Embryonic facial prominence (tissue), 1 donor: ENCODE results near the gene ADGRG1.
"Not testable (repeated sequence)": the region's sequence is repeated elsewhere in the genome, so short reads cannot be mapped to it uniquely, and the experiment has no call there.

Experiments used
- DNase-seq: peaks from one replicate; pipeline ENCODE4 v3.0.0-alpha.2; 2016; ENCODE audit errors: extremely low spot score

ADGRG1 gene

DNA sequence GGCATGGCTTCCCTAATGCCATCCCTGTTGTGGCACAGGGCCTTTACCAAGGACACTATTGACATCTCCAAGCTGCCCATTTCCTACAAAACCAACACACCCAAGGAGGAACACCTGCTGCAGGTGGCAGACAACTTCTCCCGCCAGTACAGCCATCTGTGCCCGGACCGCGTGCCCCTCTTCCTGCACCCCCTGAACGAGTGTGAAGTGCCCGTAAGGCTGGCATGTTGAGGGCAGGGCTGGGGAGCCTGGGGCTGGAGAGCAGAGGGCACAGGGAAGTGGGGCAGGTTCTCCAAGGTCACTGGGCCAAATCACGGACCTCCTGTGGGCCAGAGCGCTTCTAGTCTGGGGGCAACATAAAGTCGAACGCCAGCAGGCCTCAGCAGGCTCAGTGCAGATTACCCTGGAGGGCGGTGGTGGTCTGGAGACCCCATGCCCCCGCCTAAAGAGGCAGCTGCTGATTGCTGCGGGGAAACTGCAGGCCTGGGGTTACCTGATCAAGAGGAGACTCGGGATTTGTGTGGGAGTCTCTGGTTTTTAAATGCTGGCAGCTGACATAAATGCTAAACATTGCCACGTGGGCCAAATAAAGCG is 70.5 kb downstream of the ADGRG1 start:
- DNase-seq = no peak

DNA sequence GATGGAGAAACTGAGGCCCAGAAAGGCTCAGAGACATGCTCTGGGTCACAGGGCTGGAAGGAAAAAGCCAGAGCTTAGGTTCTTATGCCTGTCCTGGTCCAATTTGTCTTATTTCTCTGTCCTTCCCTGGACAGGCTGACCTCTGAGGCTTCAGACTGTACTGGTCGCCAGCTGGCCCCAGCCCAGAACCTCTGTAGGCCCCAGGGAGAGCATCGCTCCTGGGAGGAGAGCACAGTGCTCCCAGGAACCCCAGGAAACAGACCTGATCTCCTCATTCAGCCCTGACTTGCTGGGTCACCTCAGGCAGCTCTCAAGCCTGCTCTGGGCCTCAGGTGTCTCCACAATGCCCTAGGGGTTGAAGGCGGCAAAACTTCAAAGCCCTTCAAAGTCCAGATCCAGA is 71.1 kb downstream of the ADGRG1 start:
- DNase-seq = no peak

DNA sequence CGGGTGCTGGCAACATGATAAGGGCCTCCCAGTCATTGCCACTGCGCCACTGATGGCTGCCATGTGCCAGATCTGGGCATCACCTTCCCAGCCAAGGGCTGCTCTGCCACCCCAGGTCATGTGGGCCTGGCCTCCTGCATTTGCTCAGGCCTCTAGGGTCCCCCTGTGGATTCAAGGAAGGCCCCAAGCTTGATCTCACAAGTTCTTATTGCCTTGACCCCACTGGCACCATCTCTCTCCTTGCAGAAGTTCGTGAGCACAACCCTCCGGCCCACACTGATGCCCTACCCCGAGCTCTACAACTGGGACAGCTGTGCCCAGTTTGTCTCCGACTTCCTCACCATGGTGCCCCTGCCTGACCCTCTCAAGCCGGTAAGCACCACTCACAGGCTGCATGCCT is 71.5 kb downstream of the ADGRG1 start:
- DNase-seq = no peak

DNA sequence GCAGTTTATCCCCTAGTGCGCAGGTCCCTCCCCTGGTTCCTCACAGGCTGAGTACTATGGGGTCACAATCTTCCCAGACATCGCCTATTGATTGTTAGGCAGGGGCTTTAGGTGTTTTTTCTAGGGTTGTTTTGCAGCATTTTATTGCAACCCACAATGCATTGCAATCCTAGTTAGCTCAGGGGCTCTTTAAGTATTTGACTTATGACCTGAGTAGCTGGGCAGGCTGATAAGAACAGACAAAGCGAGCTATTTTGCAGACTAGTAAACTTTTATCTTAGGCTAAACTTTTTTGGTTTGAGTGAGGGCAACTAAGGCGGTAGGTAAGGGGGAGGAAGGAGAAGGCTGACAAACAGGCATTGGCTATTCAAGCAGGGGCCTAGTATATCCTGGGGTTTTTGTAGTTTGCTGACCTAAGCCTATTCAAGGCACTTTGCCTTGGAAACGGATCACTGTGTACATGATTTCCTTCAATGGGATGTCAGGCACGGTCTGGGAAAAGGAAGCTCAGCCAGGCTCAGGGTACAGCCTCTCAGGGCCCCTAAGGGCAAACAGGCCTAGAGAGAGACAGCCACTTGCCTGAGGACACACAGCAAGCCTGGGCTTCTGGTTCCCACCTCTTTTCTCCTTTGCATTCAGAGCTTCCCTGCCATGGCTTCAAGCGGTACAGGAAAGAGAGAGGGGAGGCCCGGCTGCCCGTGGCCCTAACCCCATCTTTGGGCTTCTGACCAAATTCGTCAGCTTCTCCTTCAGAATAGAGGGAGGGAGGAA is 72.5 kb downstream of the ADGRG1 start:
- DNase-seq = no peak

DNA sequence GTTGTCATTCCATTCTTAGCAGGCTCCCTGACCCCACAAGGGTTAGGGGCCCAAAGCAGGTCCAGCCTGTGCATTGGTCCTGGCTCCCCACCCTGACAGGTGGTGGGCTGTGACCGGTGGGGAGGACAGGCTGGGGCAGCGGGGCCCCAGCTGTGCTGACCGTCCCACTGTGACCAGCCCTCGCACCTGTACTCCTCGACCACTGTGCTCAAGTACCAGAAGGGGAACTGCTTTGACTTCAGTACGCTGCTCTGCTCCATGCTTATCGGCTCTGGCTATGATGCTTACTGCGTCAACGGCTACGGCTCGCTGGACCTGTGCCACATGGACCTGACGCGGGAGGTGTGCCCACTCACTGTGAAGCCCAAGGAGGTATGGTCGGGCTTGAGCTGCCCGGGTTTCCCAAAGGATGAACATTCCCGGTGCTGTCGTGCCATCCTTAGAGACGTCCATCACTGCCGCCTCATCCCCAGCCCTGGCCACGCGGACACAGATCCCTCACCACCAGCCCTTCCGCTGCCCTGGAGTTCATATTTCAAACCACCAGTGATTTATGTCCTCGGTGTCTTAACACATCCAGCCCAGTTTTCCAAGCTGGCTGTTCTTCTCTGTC is 73.4 kb downstream of the ADGRG1 start:
- DNase-seq = no peak

DNA sequence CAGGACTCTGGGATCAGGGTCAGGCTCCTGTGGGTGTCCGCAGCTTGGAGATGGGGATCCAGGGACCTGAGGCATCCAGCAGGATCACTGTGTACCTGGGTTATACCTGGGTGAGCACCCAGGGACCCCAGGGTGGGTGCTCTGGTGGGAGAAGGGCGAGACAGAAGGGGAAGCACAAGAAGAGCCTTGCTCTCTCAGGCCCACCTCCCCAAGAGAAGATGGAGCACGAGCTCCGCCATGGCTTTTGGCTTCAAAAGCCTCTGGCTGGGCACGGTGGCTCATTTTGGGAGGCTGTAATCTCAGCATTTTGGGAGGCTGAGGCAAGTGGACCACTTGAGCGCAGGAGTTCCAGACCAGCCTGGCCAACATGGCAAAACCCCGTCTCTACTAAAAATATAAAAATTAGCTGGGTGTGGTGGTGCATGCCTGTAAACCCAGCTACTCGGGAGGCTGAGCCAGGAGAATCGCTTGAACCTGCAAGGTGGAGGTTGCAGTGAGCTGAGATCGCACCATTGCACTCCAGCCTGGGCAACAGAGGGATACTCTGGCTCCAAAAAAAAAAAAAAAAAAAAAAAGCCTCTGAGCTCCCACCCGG is 75.1 kb downstream of the ADGRG1 start:
- no peak for DNase-seq

DNA sequence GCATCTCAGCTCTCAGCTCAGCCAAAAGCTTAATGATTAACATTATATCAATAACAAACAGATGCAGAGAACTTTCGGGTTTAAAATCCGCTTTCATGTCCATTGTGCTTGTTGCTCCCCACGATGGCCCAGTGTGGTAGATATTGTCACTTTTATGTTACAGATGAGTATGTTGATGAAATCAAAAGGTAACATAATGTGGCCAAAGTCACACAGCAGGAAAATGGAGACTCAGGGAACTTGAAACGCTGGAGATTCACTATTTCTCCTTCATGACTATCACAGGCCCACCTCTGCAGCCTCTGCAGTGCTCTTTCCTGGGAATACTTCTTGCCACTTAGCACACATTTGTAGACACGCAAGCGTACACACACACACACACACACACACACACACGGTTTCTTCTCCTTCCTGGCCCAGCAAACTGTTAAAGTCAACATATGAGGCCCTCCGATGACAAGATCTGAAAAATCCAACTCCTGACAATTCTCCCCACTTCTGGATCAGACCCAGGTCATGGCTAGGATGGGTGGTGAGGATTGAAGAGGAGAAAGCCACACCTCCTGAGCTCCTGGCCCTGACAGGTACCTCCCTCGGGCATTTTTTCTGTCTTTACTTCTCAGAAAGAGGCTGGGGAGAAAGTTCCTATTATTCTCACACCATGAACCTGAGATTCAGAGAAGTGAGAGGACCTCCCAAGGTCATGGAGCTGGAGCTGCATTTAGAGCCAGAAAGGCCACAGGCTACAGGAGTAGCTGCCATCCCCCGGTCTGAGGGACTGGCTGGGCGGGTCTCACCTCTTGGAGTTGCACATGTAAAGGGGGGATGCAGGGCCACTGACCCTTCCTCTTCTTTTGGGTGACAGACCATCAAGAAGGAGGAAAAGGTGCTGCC is 75.8 kb downstream of the ADGRG1 start:
- no peak for DNase-seq

DNA sequence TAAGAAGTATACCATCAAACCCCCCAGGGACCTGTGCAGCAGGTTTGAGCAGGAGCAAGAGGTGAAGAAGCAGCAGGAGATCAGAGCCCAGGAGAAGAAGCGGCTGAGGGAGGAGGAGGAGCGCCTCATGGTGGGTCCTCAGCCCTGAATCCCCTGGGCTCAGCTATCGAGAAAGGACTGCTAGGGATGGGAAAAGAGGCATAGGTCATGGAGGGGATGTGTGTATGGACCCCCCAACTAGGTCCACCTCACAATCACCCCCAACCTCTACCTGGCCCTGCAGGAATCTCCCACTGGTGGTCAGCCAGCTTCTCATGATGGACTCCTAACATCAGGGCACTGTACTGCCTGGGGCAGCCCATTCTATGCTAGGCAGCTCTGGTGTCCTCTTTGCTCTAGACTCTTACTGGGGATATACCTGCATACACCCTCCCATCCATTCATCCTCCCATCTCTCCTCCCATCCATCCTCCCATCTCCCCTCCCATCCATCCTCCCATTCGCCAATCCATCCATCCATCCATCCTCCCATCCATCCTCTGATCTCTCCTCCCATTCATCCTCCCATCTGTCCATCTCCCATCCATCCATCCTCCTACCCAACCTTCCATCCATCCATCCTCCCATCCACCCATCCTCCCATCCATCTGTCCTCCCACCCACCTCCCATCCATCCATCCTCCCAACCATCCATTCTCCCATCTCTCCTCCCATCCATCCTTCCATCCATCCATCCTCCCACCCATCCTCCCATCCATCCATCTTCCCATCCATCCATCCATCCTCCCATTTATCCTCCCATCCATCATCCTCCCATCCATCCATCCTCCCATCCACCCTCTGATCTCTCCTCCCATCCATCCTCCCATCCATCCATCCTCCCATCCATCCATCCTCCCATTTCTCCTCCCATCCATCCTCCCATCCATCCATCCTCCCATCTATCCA is 76.7 kb downstream of the ADGRG1 start:
- DNase-seq = no peak

DNA sequence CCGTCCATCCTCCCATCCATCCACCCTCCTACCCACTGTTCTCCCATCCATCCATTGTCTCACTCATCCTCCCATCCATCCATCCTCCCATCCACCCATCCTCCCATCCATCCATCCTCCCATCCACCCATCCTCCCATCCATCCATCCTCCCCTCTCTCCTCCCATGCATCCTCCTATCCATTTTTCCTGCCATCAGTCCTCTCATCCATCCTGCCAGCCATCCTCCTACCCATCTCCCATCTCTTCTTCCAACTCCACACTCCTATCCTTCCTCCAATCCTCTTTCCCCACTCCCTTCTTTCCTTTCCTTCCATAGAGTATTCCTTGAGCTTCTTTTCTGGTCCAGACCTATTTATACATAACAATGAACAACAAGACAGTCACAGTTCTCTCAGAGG is 78.3 kb downstream of the ADGRG1 start:
- DNase-seq = no peak

DNA sequence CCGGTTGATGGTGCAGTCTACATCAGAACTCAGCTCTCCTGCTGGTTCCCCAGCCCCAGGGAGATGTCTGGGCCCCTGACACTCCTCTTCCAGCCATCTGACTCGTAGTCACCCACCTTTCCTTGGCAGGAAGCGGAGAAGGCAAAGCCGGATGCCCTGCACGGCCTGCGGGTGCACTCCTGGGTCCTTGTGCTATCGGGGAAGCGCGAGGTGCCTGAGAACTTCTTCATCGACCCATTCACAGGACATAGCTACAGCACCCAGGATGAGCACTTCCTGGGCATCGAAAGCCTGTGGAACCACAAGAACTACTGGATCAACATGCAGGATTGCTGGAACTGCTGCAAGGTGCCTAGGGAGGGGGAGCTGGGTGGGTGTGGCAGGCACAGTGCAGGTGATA is 78.9 kb downstream of the ADGRG1 start:
- no peak for DNase-seq

DNA sequence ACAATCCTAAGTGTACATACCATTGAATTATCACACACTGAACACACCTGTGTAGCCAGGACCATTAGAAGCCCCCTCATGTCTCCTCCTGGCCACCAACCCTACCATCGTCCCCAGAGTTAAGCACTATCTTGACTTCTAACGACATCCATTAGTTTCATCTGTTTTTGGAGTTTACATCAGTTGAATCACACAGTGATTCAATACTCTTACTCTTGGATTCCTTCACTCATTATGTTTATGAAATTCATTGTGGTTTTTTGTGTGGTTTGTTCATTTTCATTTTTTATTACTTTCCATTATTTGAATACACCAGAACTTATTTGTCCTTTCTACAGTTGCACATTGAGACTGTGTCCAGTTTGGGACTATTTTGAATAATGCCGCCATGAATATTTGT is 79.7 kb downstream of the ADGRG1 start:
- no peak for DNase-seq

DNA sequence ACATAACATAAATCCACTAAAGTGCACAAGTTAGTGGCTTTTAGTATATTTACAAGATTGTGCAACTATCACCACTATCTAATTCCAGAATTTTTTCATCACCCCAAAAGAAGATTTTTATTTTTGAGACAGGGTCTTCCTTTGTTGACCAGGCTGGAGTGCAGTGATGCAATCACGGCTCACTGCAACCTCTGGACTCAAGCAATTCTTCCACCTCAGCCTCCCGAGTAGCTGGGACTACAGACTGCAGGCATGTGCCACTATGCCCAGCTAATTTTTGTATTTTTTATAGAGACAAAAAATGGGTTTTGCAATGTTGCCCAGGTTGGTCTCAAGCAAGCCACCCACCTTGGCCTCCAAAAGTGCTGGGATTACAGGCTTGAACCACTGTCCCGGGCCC is 81.2 kb downstream of the ADGRG1 start:
- DNase-seq = no peak

DNA sequence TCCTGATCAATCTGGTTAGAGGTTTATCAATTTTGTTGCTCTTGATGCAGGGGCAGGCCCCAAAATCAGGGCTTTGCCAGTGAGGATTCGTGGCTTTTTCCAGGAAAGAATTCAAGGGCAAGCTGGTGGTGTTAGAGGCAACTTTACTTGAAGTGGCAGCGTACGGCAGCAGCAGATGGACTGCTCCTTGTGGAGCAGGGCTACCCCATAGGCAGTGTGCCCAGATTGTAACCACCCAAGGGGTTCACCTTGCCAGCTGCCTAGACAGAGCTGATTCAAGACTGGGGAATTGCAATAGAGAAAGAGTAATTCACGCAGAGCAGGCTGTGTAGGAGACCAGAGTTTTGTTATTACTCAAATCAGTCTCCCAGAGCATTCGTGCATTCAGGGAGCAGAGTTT is 82.9 kb downstream of the ADGRG1 start:
- no peak for DNase-seq

DNA sequence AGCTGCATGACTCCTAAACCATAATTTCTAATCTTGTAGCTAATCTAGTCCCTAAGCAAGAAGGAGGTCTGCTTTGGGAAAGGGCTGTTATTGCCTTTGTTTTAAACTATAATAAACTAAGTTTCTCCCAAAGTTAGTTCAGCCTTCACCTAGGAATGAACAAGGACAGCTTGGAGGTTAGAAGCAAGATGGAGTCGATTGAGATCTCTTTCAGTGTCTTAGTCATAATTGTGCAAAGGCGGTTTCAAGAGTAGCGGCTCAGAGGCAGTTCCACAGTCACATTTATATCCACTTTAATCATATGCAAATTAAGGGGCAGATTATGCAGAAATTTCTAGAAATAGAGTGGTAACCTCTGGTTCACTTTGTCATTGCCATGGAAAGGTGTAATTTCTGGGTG is 83.6 kb downstream of the ADGRG1 start:
- no peak for DNase-seq

DNA sequence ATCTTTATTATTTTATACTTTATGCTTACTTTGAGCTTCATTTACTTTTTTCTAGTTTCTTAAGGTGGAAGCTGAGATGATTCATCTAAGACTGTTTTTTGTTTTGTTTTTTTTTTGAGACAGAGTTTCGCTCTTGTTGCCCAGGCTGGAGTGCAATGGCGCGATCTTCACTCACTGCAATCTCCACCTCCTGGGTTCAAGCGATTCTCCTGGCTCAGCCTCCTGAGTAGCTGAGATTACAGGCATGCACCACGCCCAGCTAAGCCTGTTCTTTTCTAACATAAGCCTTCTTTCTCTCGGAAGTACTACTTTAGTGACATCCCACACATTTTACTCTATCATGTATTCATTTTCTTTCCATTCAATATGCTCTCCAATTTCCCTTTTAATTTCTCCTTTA is 84.1 kb downstream of the ADGRG1 start:
- not testable (repeated sequence) for DNase-seq

DNA sequence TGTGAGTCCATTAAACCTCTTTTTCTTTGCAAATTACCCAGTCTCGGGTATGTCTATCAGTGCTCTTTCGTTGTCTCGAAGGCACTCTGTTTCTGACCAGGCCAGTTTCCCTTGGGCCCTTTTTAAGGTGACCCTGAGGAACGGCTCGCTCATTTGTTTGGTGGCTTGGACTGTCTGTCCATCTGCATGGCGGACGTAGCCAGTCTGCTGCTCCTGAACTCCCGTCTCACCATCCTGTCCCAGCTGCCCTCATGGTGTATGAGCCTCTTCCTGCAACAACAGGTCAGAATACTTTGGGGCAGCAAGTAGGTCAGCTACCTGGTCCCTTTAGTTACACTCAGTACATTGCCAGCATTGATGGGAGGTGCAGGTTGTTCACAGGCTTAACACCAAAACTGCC is 85.2 kb downstream of the ADGRG1 start:
- no peak for DNase-seq

DNA sequence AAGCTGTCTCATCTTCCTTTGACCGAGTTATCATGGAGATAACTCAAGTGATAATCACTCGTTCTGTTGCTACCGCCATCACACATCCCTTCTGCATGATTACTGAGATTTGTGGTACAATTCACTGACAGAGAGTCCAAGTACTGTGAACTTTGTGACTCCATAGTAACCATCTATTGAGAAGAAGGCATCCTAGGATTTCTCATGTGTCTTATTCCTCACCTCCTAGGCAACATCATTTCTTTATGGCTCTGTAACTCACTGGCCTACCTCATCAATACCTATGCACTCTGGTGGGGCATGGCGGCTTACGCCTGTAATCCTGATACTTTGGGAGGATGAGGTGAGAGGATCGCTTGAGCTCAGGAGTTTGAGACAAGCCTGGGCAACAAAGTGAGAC is 85.6 kb downstream of the ADGRG1 start:
- DNase-seq = no peak
